Left kidney (tissue), 2 donors: ENCODE data around the gene PRDM16. TPM values are rescaled to one million over a fixed set of nuclear protein-coding genes. Genes with fewer than 3 reads are reported as not detected.

Experiments used
- DNase-seq: peaks from one replicate; pipeline ENCODE4 v3.0.0-alpha.2; 2013
- polyA plus RNA-seq: library from polyadenylated mRNA; unstranded; fragments of 120-200 nt; gene quantifications from one replicate; pipeline ENCODE4 v1.2.1, GENCODE V29; 2013; ENCODE audit not compliant: insufficient read length

Gene PRDM16
- polyA plus RNA-seq, 1 donor = 7.3 TPM

DNA sequence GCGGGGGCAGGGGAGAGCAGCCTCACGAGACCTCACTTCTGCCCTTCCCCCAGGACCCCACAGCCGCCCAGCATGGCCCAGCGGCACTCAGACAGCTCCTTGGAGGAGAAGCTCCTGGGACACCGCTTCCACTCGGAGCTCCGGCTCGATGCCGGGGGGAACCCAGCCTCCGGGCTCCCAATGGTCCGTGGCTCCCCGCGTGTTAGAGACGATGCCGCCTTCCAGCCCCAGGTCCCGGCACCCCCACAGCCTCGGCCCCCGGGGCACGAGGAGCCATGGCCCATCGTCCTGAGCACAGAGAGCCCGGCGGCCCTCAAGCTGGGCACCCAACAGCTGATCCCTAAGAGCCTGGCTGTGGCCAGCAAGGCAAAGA is 394.0 kb downstream of the PRDM16 start:
- DNase-seq = no peak

- DNase-seq = no peak
Measured at GRCh38 chr1:3463408-3463863, 394.4 kb downstream of the PRDM16 start.

DNA sequence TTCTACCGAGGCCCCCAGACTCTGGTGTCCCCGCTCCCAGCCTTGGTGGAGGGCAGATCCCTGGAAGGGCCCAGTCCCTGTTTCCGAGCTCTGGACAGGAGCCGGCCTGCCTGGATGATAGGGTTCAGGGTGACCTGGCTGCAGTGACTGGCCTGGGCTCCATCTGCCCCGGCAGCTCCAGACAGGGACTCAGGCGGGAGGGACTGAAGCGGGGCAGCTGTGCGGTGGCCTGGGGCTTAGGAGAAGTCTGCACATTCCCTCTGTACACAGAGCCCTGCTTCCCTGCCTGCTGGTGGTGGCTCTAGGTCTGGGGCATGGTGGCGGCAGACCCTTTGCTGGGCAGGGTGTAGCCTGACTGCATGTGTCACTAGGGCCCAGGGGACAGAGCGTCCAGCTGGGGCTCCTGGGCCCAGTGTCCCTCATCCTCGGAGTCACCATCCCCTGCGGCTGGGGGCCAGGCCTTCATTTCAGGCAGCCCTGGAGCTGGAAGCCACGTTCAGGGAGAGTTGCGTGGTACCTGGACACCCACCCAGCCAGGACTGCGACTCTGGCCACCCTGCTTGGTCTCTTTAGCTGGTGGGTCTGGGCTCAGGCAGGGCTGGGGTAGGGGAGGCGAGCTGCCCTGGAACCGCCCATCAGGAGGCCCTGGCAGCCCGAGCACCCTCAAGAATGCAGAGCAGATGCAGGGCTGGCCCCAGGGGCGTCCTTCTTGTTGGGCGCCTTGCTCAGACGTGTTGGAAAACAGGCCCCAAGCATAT is 395.1 kb downstream of the PRDM16 start:
- no peak for DNase-seq

- no peak for DNase-seq
Measured at GRCh38 chr1:3464649-3465025, 395.6 kb downstream of the PRDM16 start.

GRCh38 chr1:3465091-3465934 is 396.3 kb downstream of the PRDM16 start:
- no peak for DNase-seq

DNA sequence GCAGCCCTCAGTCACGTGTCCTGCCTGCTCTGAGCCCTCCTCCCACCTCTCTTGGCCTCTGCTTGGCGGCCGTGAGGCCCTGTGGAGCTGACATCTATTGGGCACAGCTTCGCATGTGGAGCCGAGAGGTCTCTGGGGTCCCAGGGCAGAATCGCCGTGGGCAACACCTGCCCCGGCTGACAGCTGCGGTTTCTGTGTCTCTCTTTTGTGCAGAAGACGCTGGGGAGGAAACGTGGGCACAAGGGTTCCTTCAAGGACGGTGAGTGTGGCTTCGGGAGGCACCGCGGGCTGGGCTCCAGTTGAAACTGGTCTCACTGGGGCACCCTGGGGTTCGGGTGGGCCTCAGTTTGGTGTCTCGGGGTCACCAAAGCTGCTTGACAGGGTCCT is 396.9 kb downstream of the PRDM16 start:
- DNase-seq = no peak

- no peak for DNase-seq
Measured at GRCh38 chr1:3466366-3467075, 397.5 kb downstream of the PRDM16 start.

DNA sequence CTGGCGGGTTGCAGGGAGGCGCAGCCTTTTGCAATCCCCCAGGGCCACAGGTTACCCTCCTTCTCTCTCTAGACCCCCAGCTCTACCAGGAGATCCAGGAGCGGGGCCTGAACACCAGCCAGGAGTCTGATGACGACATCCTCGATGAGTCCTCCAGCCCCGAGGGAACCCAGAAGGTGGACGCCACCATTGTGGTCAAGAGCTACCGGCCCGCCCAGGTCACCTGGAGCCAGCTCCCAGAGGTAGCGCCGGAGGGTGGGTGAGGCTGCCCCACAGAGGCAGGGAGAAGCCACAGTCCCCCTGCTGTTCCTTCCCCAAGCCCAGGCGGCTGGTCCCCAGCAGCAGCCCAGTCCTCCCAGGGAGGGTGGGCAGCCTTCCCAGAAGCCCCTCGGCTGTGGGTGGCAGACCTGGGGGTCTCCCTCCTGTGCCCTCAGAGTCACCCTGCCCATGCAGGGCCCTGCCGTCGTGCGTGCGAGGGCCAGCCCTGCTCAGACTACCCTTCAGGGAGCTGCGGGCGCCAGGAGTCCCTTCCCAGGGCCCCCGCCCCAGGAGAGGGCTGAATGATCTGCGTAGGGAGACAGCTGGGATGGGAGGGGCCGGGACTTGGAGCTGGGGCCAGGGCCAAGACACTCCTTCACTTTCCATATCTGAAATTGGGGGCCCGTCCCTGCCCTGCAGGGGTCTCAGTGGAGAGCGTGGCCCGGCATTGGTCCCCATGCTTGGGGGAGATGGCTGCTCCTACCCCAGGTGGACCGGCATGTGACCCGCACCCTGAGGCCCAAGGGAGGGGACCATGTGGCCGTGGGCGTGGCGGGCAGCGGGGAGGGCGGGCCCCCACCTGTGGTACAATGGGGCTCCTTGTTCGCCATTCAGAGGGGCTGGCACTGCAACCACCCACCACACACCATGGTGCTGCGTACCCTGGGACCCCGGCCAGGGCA is 398.4 kb downstream of the PRDM16 start:
- no peak for DNase-seq

DNA sequence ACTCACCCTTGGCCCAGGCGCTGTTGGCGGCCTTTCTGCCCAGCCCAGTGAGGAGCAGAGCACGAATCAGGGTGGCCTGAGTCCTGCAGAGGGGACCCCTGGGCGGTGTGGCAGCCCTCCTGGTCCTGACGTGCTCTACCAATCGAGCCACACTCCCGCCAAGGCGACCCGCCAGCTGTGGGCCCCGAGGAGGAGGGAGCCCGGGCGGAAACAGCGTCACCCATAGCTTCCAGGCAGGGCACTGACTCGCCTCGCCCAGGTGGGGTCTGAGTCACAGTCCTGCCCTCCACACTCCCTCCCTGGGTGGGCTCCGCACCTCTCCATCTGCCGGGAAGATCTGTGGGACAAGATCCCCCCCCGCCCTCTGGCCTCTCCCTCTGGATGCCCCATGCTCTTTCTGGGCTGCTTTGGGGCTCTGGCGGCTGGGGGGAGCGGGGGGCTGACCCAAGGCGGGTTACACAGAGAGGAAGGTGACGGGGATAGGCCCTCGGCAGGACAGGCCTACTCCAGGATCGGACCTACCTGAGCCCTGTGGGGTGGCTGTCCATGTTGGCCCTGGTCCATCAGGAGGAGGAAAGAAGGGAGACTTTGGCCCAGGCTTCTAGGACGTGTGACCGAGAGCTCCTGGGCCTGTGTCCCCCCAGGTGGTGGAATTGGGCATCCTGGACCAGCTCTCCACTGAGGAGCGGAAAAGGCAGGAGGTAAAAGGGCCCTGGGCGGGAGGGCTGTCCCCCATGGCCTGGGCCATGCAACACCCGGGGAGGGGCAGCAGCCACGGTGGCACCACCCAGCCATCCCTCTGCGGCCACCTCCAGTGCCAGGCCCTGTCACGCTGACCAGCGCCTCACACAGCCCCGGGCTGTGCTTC is 399.5 kb downstream of the PRDM16 start:
- DNase-seq = no peak

- DNase-seq = no peak
Measured at GRCh38 chr1:3469104-3469848, 400.3 kb downstream of the PRDM16 start.

- DNase-seq = no peak
Measured at GRCh38 chr1:3469849-3470649, 401.0 kb downstream of the PRDM16 start.

GRCh38 chr1:3470650-3471355 is 401.8 kb downstream of the PRDM16 start:
- DNase-seq = no peak

DNA sequence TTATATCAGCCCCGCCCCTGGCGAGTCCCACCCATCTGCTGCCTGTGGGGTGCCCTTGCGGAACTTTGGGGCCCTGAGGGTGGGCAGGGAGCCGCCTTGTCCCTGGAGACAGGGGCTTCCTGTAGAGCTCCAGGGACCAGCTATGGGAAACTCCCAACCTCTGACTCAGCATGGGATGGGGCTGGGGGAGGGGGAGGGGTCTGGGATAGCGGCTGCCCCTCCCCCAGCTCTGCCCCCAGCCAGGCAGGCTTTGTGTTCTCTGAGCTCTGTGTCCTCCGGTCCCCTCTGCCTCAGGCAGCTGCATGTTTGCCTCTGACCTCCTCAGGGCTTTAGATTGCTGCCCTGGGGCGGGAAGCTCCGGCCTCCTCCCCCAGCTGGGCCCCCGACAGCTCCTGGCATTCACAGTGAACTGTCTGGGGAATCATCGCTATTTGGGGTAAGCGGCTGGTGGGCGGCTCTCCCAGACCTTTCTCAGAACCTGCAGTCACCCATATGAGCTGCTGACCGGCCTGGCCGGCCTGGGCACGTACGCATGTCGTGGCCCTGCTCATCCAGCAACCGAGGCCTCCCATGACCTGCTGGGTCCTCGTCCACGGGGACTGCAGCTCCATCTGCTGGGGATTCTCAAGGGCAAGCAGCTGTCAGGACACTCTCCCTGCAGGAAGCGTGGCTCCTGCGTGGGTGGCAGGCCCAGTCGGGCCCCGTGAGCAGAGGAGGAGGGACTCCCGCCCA is 402.5 kb downstream of the PRDM16 start:
- no peak for DNase-seq

- no peak for DNase-seq
Measured at GRCh38 chr1:3472088-3472850, 403.3 kb downstream of the PRDM16 start.

DNA sequence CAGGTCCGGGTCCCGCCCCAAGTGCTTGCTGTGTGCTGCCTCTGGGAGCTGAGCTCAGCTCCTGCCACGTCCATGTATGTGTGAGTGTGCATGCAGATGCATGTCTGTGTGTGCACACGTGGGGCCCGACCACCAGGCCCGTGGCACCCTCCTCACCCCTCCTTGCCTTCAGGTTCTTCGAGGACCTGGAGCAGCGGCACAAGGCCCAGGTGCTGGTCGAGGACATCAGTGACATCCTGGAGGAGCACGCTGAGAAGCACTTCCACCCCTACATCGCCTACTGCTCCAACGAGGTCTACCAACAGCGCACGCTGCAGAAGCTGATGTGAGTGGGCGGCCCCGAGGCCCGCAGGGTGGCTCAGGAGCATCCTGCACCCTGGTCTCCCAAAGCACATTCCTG is 403.9 kb downstream of the PRDM16 start:
- DNase-seq = no peak

DNA sequence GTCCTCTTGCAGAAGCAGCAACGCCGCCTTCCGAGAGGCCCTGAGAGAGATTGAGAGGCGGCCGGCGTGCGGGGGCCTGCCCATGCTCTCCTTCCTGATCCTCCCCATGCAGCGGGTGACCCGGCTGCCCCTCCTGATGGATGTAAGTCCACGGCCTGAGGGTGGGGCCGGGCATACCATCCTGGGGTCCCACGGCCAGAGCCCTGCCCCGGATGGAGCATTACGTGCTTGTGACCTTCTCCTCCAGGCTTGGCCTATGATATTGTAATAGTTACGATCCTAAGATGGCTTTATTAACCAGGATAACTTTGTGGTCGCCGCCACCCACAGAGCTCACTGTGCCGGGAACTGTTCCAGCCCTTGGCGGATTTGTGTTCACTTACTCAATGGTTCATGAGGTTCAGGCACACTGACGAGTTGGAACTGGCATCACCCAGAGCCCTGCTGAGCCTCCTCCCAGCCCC is 404.4 kb downstream of the PRDM16 start:
- no peak for DNase-seq

GRCh38 chr1:3474016-3474415 is 405.0 kb downstream of the PRDM16 start:
- no peak for DNase-seq
